ENCODE results near the gene PPM1G.
"Not testable (repeated sequence)": the region's sequence is repeated elsewhere in the genome, so short reads cannot be mapped to it uniquely, and the experiment has no call there.

PPM1G gene

GRCh38 chr2:27425039-27425438, 15.6 kb upstream of the PPM1G start:
- not testable (repeated sequence) for H3K56ac ChIP-seq (ENCODE audit: low read length); H2BK15ac ChIP-seq (replicated peaks; ENCODE audit: low read depth); H3K79me2 ChIP-seq (ENCODE audit: control insufficient read depth, insufficient read depth, low read length); H3K4me3 ChIP-seq (ENCODE audit: low read length); H3K4me2 ChIP-seq (ENCODE audit: low read length); H3K27ac ChIP-seq (ENCODE audit: low read depth, low read length); H2BK5ac ChIP-seq (ENCODE audit: low read length); H3K23ac ChIP-seq (ENCODE audit: low read length); H4K8ac ChIP-seq (ENCODE audit: low read depth, low read length); H3K9ac ChIP-seq (ENCODE audit: low read length); H3K4ac ChIP-seq (ENCODE audit: low read depth, low read length); DNase-seq; H2BK120ac ChIP-seq (ENCODE audit: low read depth, low read length); H2AK5ac ChIP-seq (ENCODE audit: low read length); H3K18ac ChIP-seq (ENCODE audit: low read length); H4K5ac ChIP-seq (ENCODE audit: low read length); H3K27me3 ChIP-seq (ENCODE audit: insufficient read depth, low read length, poor library complexity); H3K36me3 ChIP-seq (ENCODE audit: control insufficient read depth, insufficient read depth, low read length); H3K79me1 ChIP-seq (ENCODE audit: low read length); H3K4me1 ChIP-seq (ENCODE audit: control insufficient read depth, low read depth, low read length)
- no CpG with 5 or more reads among the region's 10 CpGs for WGBS (ENCODE audit: extremely low coverage, insufficient coverage, low lambda C conversion rate)

GRCh38 chr2:27422958-27423357, 13.6 kb upstream of the PPM1G start:
- DNase-seq = no peak
- Histone ChIP-seq H3K9ac (ENCODE audit: low read length) (no peak overlapping the region), H2BK120ac (ENCODE audit: low read depth, low read length) (no peak overlapping the region), H3K36me3 (ENCODE audit: control insufficient read depth, insufficient read depth, low read length) (no peaks in the 10 kb centered on the region), H2AK5ac (ENCODE audit: low read length) (no peak overlapping the region), H3K27me3 (ENCODE audit: insufficient read depth, low read length, poor library complexity) (no peaks in the 10 kb centered on the region), H4K5ac (ENCODE audit: low read length) (no peak overlapping the region), H2BK5ac (ENCODE audit: low read length) (no peak overlapping the region), H3K4me3 (ENCODE audit: low read length) (no peak overlapping the region), H3K27ac (ENCODE audit: low read depth, low read length) (no peak overlapping the region), H3K4me2 (ENCODE audit: low read length) (no peak overlapping the region), H4K8ac (ENCODE audit: low read depth, low read length) (no peak overlapping the region), H3K18ac (ENCODE audit: low read length) (no peak overlapping the region), H3K79me2 (ENCODE audit: control insufficient read depth, insufficient read depth, low read length) (no peaks in the 10 kb centered on the region), H3K79me1 (ENCODE audit: low read length) (no peaks in the 10 kb centered on the region), H3K56ac (ENCODE audit: low read length) (no peak overlapping the region), H3K4me1 (ENCODE audit: control insufficient read depth, low read depth, low read length) (peaks cover 2% of the 10 kb centered on the region), H3K23ac (ENCODE audit: low read length) (no peak overlapping the region), H2BK15ac (replicated peaks; ENCODE audit: low read depth) (no peak overlapping the region), H3K4ac (ENCODE audit: low read depth, low read length) (no peak overlapping the region)
- WGBS (ENCODE audit: extremely low coverage, insufficient coverage, low lambda C conversion rate) = no CpG with 5 or more reads among the region's 3 CpGs

- H3K23ac ChIP-seq (ENCODE audit: low read length) = no peak overlapping the region
- H2AK5ac ChIP-seq (ENCODE audit: low read length) = no peak overlapping the region
- H4K8ac ChIP-seq (ENCODE audit: low read depth, low read length) = no peak overlapping the region
- no peaks in the 10 kb centered on the region for H3K36me3 ChIP-seq (ENCODE audit: control insufficient read depth, insufficient read depth, low read length)
- no peaks in the 10 kb centered on the region for H3K27me3 ChIP-seq (ENCODE audit: insufficient read depth, low read length, poor library complexity)
- H2BK15ac ChIP-seq (replicated peaks; ENCODE audit: low read depth) = no peak overlapping the region
- H2BK120ac ChIP-seq (ENCODE audit: low read depth, low read length) = no peak overlapping the region
- no peak overlapping the region for H3K18ac ChIP-seq (ENCODE audit: low read length)
- H4K5ac ChIP-seq (ENCODE audit: low read length) = no peak overlapping the region
- no peak for DNase-seq
- no peak overlapping the region for H3K4ac ChIP-seq (ENCODE audit: low read depth, low read length)
- H3K9ac ChIP-seq (ENCODE audit: low read length) = no peak overlapping the region
- no CpG with 5 or more reads among the region's 4 CpGs for WGBS (ENCODE audit: extremely low coverage, insufficient coverage, low lambda C conversion rate)
- no peak overlapping the region for H3K27ac ChIP-seq (ENCODE audit: low read depth, low read length)
- H3K4me2 ChIP-seq (ENCODE audit: low read length) = no peak overlapping the region
- no peaks in the 10 kb centered on the region for H3K79me2 ChIP-seq (ENCODE audit: control insufficient read depth, insufficient read depth, low read length)
- H3K79me1 ChIP-seq (ENCODE audit: low read length) = no peaks in the 10 kb centered on the region
- no peak overlapping the region for H3K4me3 ChIP-seq (ENCODE audit: low read length)
- no peaks in the 10 kb centered on the region for H3K4me1 ChIP-seq (ENCODE audit: control insufficient read depth, low read depth, low read length)
- no peak overlapping the region for H3K56ac ChIP-seq (ENCODE audit: low read length)
- no peak overlapping the region for H2BK5ac ChIP-seq (ENCODE audit: low read length)
Measured at GRCh38 chr2:27421660-27422250, 12.4 kb upstream of the PPM1G start.

- DNase-seq = no peak
- H3K27me3 ChIP-seq (ENCODE audit: insufficient read depth, low read length, poor library complexity) = no peaks in the 10 kb centered on the region
- no peak overlapping the region for H3K4ac ChIP-seq (ENCODE audit: low read depth, low read length)
- no peaks in the 10 kb centered on the region for H3K79me1 ChIP-seq (ENCODE audit: low read length)
- no peak overlapping the region for H2AK5ac ChIP-seq (ENCODE audit: low read length)
- H3K56ac ChIP-seq (ENCODE audit: low read length) = no peak overlapping the region
- H4K5ac ChIP-seq (ENCODE audit: low read length) = no peak overlapping the region
- H3K9ac ChIP-seq (ENCODE audit: low read length) = no peak overlapping the region
- H3K18ac ChIP-seq (ENCODE audit: low read length) = no peak overlapping the region
- H3K27ac ChIP-seq (ENCODE audit: low read depth, low read length) = no peak overlapping the region
- no peaks in the 10 kb centered on the region for H3K36me3 ChIP-seq (ENCODE audit: control insufficient read depth, insufficient read depth, low read length)
- no peak overlapping the region for H4K8ac ChIP-seq (ENCODE audit: low read depth, low read length)
- no peak overlapping the region for H3K23ac ChIP-seq (ENCODE audit: low read length)
- no peak overlapping the region for H2BK15ac ChIP-seq (replicated peaks; ENCODE audit: low read depth)
- H3K4me1 ChIP-seq (ENCODE audit: control insufficient read depth, low read depth, low read length) = no peaks in the 10 kb centered on the region
- H3K4me3 ChIP-seq (ENCODE audit: low read length) = no peak overlapping the region
- H2BK120ac ChIP-seq (ENCODE audit: low read depth, low read length) = no peak overlapping the region
- no peak overlapping the region for H2BK5ac ChIP-seq (ENCODE audit: low read length)
- H3K4me2 ChIP-seq (ENCODE audit: low read length) = no peak overlapping the region
- H3K79me2 ChIP-seq (ENCODE audit: control insufficient read depth, insufficient read depth, low read length) = no peaks in the 10 kb centered on the region
Measured at GRCh38 chr2:27420996-27421395, 11.6 kb upstream of the PPM1G start.

GRCh38 chr2:27416151-27416550, 6.8 kb upstream of the PPM1G start:
- H2BK120ac ChIP-seq (ENCODE audit: low read depth, low read length) = no peak overlapping the region
- no peaks in the 10 kb centered on the region for H3K79me1 ChIP-seq (ENCODE audit: low read length)
- H3K23ac ChIP-seq (ENCODE audit: low read length) = no peak overlapping the region
- no peak overlapping the region for H3K18ac ChIP-seq (ENCODE audit: low read length)
- H3K27ac ChIP-seq (ENCODE audit: low read depth, low read length) = no peak overlapping the region
- no peaks in the 10 kb centered on the region for H3K36me3 ChIP-seq (ENCODE audit: control insufficient read depth, insufficient read depth, low read length)
- H4K8ac ChIP-seq (ENCODE audit: low read depth, low read length) = no peak overlapping the region
- no peak overlapping the region for H2AK5ac ChIP-seq (ENCODE audit: low read length)
- no peaks in the 10 kb centered on the region for H3K4me1 ChIP-seq (ENCODE audit: control insufficient read depth, low read depth, low read length)
- no peaks in the 10 kb centered on the region for H3K27me3 ChIP-seq (ENCODE audit: insufficient read depth, low read length, poor library complexity)
- no peak overlapping the region for H3K4me2 ChIP-seq (ENCODE audit: low read length)
- no peak overlapping the region for H3K4ac ChIP-seq (ENCODE audit: low read depth, low read length)
- no peaks in the 10 kb centered on the region for H3K79me2 ChIP-seq (ENCODE audit: control insufficient read depth, insufficient read depth, low read length)
- H4K5ac ChIP-seq (ENCODE audit: low read length) = no peak overlapping the region
- no peak overlapping the region for H2BK15ac ChIP-seq (replicated peaks; ENCODE audit: low read depth)
- no peak for DNase-seq
- no peak overlapping the region for H3K9ac ChIP-seq (ENCODE audit: low read length)
- H2BK5ac ChIP-seq (ENCODE audit: low read length) = no peak overlapping the region
- H3K4me3 ChIP-seq (ENCODE audit: low read length) = no peak overlapping the region
- no peak overlapping the region for H3K56ac ChIP-seq (ENCODE audit: low read length)
- no CpG with 5 or more reads among the region's 6 CpGs for WGBS (ENCODE audit: extremely low coverage, insufficient coverage, low lambda C conversion rate)

- no peak overlapping the region for H2BK5ac ChIP-seq (ENCODE audit: low read length)
- no peak overlapping the region for H2BK15ac ChIP-seq (replicated peaks; ENCODE audit: low read depth)
- H4K8ac ChIP-seq (ENCODE audit: low read depth, low read length) = no peak overlapping the region
- H3K4me1 ChIP-seq (ENCODE audit: control insufficient read depth, low read depth, low read length) = no peaks in the 10 kb centered on the region
- peaks cover 14% of the 10 kb centered on the region for H3K79me2 ChIP-seq (ENCODE audit: control insufficient read depth, insufficient read depth, low read length)
- H3K56ac ChIP-seq (ENCODE audit: low read length) = no peak overlapping the region
- H3K4me3 ChIP-seq (ENCODE audit: low read length) = no peak overlapping the region
- no peaks in the 10 kb centered on the region for H3K27me3 ChIP-seq (ENCODE audit: insufficient read depth, low read length, poor library complexity)
- H3K9ac ChIP-seq (ENCODE audit: low read length) = no peak overlapping the region
- no peak for DNase-seq
- H3K36me3 ChIP-seq (ENCODE audit: control insufficient read depth, insufficient read depth, low read length) = no peaks in the 10 kb centered on the region
- no peaks in the 10 kb centered on the region for H3K79me1 ChIP-seq (ENCODE audit: low read length)
- H3K4ac ChIP-seq (ENCODE audit: low read depth, low read length) = no peak overlapping the region
- no peak overlapping the region for H4K5ac ChIP-seq (ENCODE audit: low read length)
- H2BK120ac ChIP-seq (ENCODE audit: low read depth, low read length) = no peak overlapping the region
- H3K23ac ChIP-seq (ENCODE audit: low read length) = no peak overlapping the region
- H3K4me2 ChIP-seq (ENCODE audit: low read length) = no peak overlapping the region
- no peak overlapping the region for H3K18ac ChIP-seq (ENCODE audit: low read length)
- H2AK5ac ChIP-seq (ENCODE audit: low read length) = no peak overlapping the region
- H3K27ac ChIP-seq (ENCODE audit: low read depth, low read length) = no peak overlapping the region
- no CpG with 5 or more reads among the region's 9 CpGs for WGBS (ENCODE audit: extremely low coverage, insufficient coverage, low lambda C conversion rate)
Measured at GRCh38 chr2:27412419-27413152, 3.2 kb upstream of the PPM1G start.

Measured in mesendoderm (in vitro differentiated cells).